Adipose tissue (tissue), 3 donors: Measurements from ENCODE around the gene VANGL2. TPM values are rescaled to one million over a fixed set of nuclear protein-coding genes. Genes with fewer than 3 reads are reported as not detected.

Experiments
- H3K27ac ChIP-seq: one replicate; pipeline ENCODE4 v1.5.1; 2013; ENCODE audit warnings: low read depth, low read length
- WGBS, 3 donors: extraction: QIAGEN DNeasy Blood & Tissue Kit; methylation state at CpG; one replicate each; pipeline ENCODE4 v1.1.7; 2013; 5-methylcytosine and 5-hydroxymethylcytosine counted together
- polyA plus RNA-seq, 3 donors: library from polyadenylated mRNA; stranded (reverse); fragments of 200-250 nt; gene quantifications; one replicate each; pipeline ENCODE4 v1.2.3, GENCODE V29; 2013
- donor health status: healthy with polysubstance abuse.
- donor health status: Bipolar disorder and iron deficiency.
- donor health status: healthy.

VANGL2 gene
- 1 to 10 TPM in 2 of 3 donors, under 1 TPM in 1; 0.58 to 1.9 (median 1.2) TPM for polyA plus RNA-seq

GRCh38 chr1:160400223-160400645, at the start of gene VANGL2:
VANGL2 (plus strand) TSS chr1:160400564; CDS start chr1:160415838, 15,274 bp downstream.
- 0 to 2% (median 1%) methylated on average over 22 to 30 of the region's 34 CpGs for WGBS, 3 donors
- H3K27ac ChIP-seq, result no peak within 1 kb of the TSS

- no peak overlapping the region for H3K27ac ChIP-seq
- WGBS, 3 donors, result 73 to 83% (median 81%) methylated on average over 4 of the region's 4 CpGs
Observed at GRCh38 chr1:160351629-160352028, 48.7 kb upstream of the VANGL2 start.

- no peak overlapping the region for H3K27ac ChIP-seq
- WGBS, 3 donors, result 86 to 94% (median 93%) methylated on average over 8 of the region's 8 CpGs
Observed at GRCh38 chr1:160352555-160352954, 47.8 kb upstream of the VANGL2 start.

- 93 to 100% (median 95%) methylated on average over 2 of the region's 2 CpGs for WGBS, 3 donors
- no peak overlapping the region for H3K27ac ChIP-seq
Observed at GRCh38 chr1:160353223-160353622, 47.1 kb upstream of the VANGL2 start.

- WGBS, 3 donors, result 64 to 86% (median 83%) methylated on average over 5 of the region's 5 CpGs
- no peak overlapping the region for H3K27ac ChIP-seq
Observed at GRCh38 chr1:160354388-160354985, 45.9 kb upstream of the VANGL2 start.

- H3K27ac ChIP-seq, result no peak overlapping the region
- WGBS, 3 donors, result 76 to 81% (median 77%) methylated on average over 7 of the region's 7 CpGs
Observed at GRCh38 chr1:160357286-160358002, 42.9 kb upstream of the VANGL2 start.

- no peak overlapping the region for H3K27ac ChIP-seq
- 67 to 81% (median 78%) methylated on average over 4 of the region's 4 CpGs for WGBS, 3 donors
Observed at GRCh38 chr1:160358073-160358472, 42.3 kb upstream of the VANGL2 start.

- WGBS, 3 donors, result 81 to 88% (median 86%) methylated on average over 9 of the region's 9 CpGs
Observed at GRCh38 chr1:160359559-160360226, 40.7 kb upstream of the VANGL2 start.

GRCh38 chr1:160360227-160360695, 40.1 kb upstream of the VANGL2 start:
- WGBS, 3 donors, result 88 to 89% (median 89%) methylated on average over 8 of the region's 8 CpGs
- H3K27ac ChIP-seq, result no peak overlapping the region

More at GRCh38 chr1:160359559-160360226, 40.7 kb upstream of the VANGL2 start:
- no peak overlapping the region for H3K27ac ChIP-seq

- WGBS, 3 donors, result 58 to 72% (median 63%) methylated on average over 2 of the region's 2 CpGs
- no peak overlapping the region for H3K27ac ChIP-seq
Observed at GRCh38 chr1:160361199-160361598, 39.2 kb upstream of the VANGL2 start.

GRCh38 chr1:160361814-160362167, 38.6 kb upstream of the VANGL2 start:
- WGBS, 3 donors, result 74 to 92% (median 80%) methylated on average over 4 of the region's 4 CpGs
- no peak overlapping the region for H3K27ac ChIP-seq

GRCh38 chr1:160362168-160362957, 38.0 kb upstream of the VANGL2 start:
- no peak overlapping the region for H3K27ac ChIP-seq
- WGBS, 3 donors, result 69 to 74% (median 74%) methylated on average over 9 of the region's 9 CpGs

GRCh38 chr1:160363010-160363409, 37.4 kb upstream of the VANGL2 start:
- no peak overlapping the region for H3K27ac ChIP-seq
- 44 to 63% (median 56%) methylated on average over 5 of the region's 5 CpGs for WGBS, 3 donors

- 71 to 76% (median 75%) methylated on average over 12 of the region's 12 CpGs for WGBS, 3 donors
- no peak overlapping the region for H3K27ac ChIP-seq
Observed at GRCh38 chr1:160363951-160364735, 36.2 kb upstream of the VANGL2 start.

GRCh38 chr1:160365325-160365724, 35.0 kb upstream of the VANGL2 start:
- 89 to 100% (median 100%) methylated on average over 1 of the region's 1 CpG for WGBS, 3 donors
- H3K27ac ChIP-seq, result no peak overlapping the region

GRCh38 chr1:160366731-160367515, 33.4 kb upstream of the VANGL2 start, which contains the start of gene NHLH1:
NHLH1 (plus strand) TSS chr1:160367071; CDS start chr1:160370732, 3,661 bp downstream.
- WGBS, 3 donors, result 65 to 69% (median 65%) methylated on average over 12 to 15 of the region's 15 CpGs
- H3K27ac ChIP-seq, result no peak within 1 kb of the TSS

- H3K27ac ChIP-seq, result no peak overlapping the region
Observed at GRCh38 chr1:160367516-160367900, 32.9 kb upstream of the VANGL2 start.

More at GRCh38 chr1:160367516-160367900, 32.9 kb upstream of the VANGL2 start:
- 30 to 53% (median 40%) methylated on average over 4 of the region's 4 CpGs for WGBS, 3 donors
